ENCODE data around the gene KDM5C. TPM values are rescaled to one million over a fixed set of nuclear protein-coding genes. Genes with fewer than 3 reads are reported as not detected.

KDM5C gene
- total RNA-seq, 6 experiments from 2014 or later: 27.9 to 61.6 (median 50.6) TPM

- Histone ChIP-seq H3K27ac (no peak overlapping the region), H3K9me3 (no peaks in the 10 kb centered on the region), H3K4me3 (no peak overlapping the region), H3K27me3 (no peaks in the 10 kb centered on the region), H3K4me1 (no peaks in the 10 kb centered on the region), H3K36me3 (no peaks in the 10 kb centered on the region)
- DNase-seq: no peak
- intact Hi-C loops (cut with DNase I): no loop called here
- TF ChIP-seq POLR2A (IDR thresholded peaks at IDR 0.05): no peak
- TF ChIP-seq CTCF (IDR thresholded peaks at IDR 0.05): no peak
- ATAC-seq: no peak
- WGBS (ENCODE audit: insufficient coverage, low coverage, low lambda C conversion rate, missing lambda C conversion rate): 56% methylated on average over 1 of the region's 1 CpG
Observed at GRCh38 chrX:53153581-53153980, 71.4 kb downstream of the KDM5C start.

Small RNA genes within 50 kb of the gene (microRNA-seq; reads per million reads assigned to microRNA genes)
- 1.9 to 3.5 reads per million in 2 donors for gene MIR6894
- 0 to 0.64 reads per million in 2 donors for gene MIR6895

Small RNA genes within 50 kb of the gene (small RNA-seq; reads per million reads assigned to genes)
- gene AL139396.1 (0 reads per million in 2 experiments), gene MIR6894 (0 to 0.13 reads per million in 2 experiments), gene MIR6895 (0 to 0.52 reads per million in 2 experiments)

Other genes with a start within 250 kb of the KDM5C start
- under 1 TPM in 3 of 6 experiments, not detected in 3; 0.13 to 0.51 (median 0.23) TPM for gene GPR173, start 176.4 kb downstream of the KDM5C start, total RNA-seq
- gene TSPYL2, start 142.8 kb downstream of the KDM5C start, total RNA-seq: 1 to 10 TPM; 2.8 to 8.8 (median 4.9) TPM
- 1 to 10 TPM; 2.2 to 6.1 (median 4.0) TPM for gene KANTR, start 131.1 kb downstream of the KDM5C start, total RNA-seq
- 1 to 10 TPM; 1.9 to 2.8 (median 2.2) TPM for gene IQSEC2, start 56.4 kb upstream of the KDM5C start, total RNA-seq
- gene SMC1A, start 197.4 kb upstream of the KDM5C start, total RNA-seq: 10 to 100 TPM; 21.2 to 41.1 (median 32.3) TPM
- under 1 TPM in 4 of 6 experiments, not detected in 2; 0.22 to 0.88 (median 0.32) TPM for gene RIBC1, start 197.7 kb upstream of the KDM5C start, total RNA-seq
- gene HSD17B10, start 209.2 kb upstream of the KDM5C start, total RNA-seq: 100 to 1,000 TPM; 123 to 213 (median 137) TPM